ENCODE results near the gene MBTPS1.
"Not testable (repeated sequence)": the region's sequence is repeated elsewhere in the genome, so short reads cannot be mapped to it uniquely, and the experiment has no call there.

Gene MBTPS1

DNA sequence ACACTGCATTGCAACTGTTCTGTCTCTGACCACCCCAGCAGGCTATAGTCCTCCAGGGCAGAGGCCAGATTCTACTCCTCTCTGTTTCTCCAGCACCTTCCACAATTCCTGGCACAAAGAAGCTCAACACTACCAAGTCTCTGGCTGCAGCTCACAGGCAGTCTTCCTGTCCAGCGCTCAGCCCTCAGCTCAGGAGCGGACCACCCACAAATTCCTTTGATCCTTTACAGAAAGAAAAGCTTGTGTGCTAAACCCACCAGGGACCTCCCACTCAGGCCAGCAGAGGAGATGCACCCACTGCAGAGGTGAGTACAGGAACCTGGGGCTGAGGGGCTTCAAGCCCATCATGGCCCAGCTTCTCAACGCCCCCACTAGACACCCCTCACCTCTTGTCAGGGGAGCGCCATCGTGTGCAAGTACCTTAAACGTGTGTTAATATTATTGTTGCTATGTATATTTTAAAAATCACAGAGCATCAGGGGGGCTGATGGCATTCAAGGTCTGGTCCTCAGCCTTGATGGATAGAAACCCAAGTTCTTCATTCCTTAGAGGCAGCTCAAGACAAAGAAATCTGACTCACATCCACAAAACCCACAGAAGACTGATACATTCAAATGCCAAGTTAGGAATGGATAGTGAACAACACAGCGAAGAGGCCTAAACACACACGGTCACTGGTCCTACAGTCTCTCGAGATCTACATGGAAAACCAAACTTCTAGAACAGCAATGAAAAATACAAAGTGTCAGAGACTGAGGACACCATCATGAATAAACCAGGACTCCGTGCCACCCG is 19.8 kb upstream of the MBTPS1 start:
- DNase-seq: no peak

GRCh38 chr16:84132527-84133285 is 16.0 kb upstream of the MBTPS1 start:
- no peak for DNase-seq

DNA sequence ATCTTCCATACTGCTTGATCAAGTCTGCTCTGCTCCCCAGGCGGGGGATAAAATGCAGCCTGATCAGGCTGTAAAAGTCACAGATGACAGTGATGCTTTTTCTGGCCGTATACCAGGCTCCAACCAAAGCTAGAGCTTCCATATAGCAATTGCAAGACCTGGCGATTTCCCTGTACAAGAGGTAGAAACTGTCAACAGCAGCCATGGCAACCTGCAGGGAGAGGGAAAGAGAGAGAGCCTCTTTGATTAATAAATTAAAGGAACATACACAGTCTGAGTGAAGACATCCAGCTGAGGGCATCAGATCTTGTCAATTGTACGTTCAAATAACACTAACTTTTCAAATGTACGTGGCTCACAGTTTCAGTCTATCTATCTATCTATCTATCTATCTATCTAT is 14.4 kb upstream of the MBTPS1 start:
- DNase-seq: no peak

- DNase-seq: no peak
Observed at GRCh38 chr16:84124257-84125073, 7.7 kb upstream of the MBTPS1 start.

GRCh38 chr16:84121007-84121406 is 4.3 kb upstream of the MBTPS1 start:
- no peak for DNase-seq

DNA sequence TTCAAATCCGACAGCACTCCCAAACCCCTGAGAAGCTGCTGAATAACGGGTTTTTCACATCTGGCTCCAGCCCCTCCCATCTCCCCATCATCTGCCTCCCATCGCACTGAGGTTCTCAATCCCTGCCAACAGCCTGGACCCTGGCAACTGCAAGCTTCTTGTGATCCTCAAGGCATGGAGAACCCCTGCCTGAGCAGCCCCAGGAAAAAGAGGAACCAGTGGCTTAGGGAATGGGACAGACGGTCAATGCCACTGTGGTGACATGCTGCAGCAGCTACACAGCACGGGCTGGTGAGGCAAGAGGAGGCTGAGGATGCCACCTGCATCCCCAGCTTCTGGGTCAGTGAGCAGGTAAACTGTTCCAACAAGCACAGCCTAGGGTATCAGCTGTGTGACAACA is 3.3 kb upstream of the MBTPS1 start:
- no peak for DNase-seq

DNA sequence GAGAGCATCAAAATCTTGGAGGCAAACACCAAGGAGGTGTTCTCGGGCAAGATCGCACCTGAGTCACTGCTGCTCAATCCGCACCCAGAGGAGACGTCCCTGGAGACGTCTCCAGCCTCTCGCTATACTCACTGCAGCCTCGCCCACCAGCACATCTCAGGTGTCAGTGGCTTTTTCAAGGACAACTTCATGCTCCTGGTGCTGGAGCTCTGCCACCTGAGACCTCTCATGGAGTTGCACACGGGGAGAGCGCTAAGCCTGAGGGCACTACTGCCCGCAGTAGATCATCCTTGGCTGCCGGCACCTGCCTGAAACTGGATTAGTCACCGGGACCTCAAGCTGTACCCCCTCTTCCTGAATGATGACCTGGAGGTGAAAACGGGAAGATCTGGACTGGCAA is 2.6 kb upstream of the MBTPS1 start:
- no peak for DNase-seq

DNA sequence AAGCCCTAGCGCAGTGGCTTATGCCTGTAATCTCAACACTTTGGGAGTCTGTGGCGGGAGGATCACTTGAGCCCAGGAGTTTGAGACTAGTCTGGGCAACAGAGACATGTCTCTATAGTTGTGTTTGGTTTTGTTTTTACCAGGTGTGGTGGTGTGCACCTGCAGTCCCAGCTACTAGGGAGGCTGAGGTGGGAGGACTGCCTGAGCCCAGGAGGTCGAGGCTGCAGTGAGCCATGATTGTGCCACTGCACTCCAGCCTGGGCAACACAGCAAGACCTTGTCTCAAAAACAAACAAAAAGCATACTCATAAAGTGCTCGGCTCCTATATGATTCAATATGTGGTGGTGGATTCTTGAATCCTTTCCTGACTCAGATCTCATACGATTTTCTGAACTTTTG is 1.6 kb upstream of the MBTPS1 start:
- DNase-seq: not testable (repeated sequence)

DNA sequence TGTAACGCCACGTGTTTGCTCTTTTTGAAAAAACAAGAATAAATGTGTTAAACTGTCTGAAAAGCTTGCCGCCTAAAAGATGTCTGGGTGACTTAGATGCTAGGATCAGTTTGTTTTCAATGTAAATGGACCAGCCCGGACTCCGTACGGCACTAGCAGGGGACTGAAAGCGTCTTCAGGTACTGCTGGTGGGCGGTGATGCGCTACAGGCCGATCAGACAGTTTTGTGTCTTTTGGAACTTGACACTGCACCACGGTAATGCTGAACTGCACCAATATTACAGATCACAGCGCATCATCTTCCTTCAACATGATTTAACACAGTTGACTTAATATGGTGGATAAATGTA is 727 bp upstream of the MBTPS1 start:
- peak; percentile 41 for DNase-seq

- DNase-seq: peak; percentile 70
Observed at GRCh38 chr16:84115919-84116719, 623 bp downstream of the MBTPS1 start.

DNA sequence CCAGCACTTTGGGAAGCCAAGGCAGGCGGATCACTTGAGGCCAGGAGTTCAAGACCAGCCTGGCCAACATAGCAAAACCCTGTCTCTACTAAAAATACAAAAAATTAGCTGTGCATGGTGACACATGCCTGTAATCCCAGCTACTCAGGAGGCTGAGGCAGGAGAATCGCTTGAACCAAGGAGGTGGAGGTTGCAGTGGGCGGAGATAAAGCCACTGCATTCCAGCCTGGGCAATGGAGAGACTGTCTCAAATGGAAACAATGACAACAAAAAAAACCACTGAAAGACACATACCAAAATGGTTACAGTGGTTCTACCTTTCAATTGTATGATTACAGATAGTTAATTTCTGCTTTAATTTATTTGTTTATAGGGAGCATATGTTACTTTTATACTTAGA is 4.8 kb downstream of the MBTPS1 start:
- DNase-seq: not testable (repeated sequence)

- DNase-seq: no peak
Observed at GRCh38 chr16:84111525-84111924, 5.2 kb downstream of the MBTPS1 start.

DNA sequence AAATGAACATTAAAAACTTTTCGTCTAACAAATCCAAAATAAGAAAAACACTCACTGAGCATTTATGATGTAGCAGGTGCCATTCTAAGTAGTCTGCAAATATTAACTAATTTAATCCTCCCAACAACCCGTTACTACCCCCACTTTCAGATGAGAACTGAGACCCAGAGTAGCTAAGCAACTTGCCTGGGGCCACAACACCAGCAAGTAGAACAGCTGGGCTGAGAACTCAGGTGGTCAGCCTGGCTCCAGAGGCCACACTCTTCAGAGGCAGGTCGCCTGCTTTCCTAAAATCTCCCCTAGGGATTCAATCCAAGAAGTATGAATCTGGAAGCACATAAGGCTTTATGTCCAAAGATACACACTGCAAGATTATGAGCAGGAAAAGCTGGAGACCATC is 6.2 kb downstream of the MBTPS1 start:
- no peak for DNase-seq

DNA sequence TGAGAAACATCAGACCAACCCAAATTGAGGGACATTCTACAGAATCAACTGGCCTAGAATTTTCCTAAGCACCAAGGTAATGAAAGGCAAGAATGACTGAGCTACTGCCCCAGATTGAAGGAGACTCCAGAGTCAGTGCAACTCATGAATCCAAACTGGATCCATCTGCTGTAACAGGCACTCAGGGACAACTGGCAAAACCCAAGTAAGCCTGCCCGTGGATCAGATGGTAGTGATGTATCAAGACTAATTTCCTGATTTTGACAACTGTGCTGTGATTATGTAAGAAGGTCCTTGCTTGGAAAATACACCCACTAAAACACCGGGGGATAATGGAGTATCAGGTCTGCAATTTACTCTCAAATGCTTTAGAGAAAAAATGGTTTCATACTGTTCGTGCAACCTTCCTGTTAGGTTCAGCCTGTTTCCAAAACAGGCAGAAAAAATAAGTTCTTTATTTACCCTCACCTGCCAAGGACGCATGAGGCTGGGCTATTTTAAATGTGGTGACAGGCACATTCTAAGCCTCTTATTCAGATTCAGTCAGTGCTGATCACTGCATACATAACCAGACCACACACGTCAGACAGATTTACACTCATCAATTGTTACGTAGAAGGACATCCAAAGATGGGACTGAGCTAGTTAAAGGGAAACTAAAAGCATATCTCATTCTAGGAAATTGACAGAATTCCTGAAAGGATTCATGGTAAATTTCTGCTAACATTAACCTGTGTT is 7.0 kb downstream of the MBTPS1 start:
- no peak for DNase-seq

DNA sequence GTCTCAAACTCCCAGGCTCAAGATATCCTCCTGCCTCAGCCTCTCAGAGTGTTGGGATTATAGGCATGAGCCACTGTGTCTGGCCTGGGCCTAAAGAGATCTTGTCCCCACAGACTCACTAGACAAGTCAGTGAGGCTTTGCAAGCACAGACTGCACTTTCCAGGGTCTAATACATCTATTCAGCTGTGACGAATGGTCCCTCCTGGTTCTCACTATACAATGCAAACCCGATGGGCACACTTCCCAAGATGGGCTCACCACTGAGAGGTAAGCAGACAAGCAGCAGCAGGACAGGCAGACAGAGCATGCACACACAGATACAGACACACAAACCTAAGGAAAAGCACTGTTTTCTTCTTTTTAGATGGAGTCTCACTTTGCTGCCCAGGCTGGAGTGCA is 8.8 kb downstream of the MBTPS1 start:
- DNase-seq: no peak

DNA sequence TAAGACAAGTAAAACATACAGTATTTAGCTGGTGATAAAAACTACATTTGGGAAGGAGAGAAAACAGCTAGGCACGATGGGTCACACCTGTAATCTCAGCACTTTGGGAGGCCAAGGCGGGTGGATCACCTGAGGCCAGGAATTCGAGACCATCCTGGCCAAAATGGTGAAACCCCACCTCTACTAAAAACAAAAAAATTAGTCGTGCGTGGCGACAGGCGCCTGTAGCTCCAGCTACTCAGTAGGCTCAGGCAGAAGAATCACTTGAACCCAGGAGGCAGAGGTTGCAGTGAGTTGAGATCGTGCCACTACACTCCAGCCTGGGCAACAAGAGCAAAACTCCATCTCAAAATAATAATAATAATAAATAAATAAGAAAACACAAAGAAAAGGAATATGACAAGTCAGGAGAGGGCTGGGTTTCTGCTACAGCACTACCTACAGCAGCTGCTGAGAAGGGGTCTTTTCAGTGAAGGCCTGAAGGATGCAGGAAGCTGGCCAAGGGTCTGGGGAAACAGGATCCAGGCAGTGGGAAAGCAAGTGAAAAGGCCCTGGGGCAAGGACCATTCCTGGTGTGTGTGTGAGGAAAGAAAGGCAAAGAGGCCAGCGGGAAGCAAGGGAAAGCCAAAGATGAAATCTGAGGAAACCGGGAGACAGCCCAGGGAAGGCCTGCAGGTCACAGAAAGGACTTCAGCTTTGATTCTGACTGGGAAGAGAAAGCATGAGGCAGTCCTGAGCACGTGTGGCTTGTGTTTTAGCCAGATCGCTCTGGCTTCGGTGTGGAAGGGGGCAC is 10.6 kb downstream of the MBTPS1 start:
- DNase-seq: no peak

DNA sequence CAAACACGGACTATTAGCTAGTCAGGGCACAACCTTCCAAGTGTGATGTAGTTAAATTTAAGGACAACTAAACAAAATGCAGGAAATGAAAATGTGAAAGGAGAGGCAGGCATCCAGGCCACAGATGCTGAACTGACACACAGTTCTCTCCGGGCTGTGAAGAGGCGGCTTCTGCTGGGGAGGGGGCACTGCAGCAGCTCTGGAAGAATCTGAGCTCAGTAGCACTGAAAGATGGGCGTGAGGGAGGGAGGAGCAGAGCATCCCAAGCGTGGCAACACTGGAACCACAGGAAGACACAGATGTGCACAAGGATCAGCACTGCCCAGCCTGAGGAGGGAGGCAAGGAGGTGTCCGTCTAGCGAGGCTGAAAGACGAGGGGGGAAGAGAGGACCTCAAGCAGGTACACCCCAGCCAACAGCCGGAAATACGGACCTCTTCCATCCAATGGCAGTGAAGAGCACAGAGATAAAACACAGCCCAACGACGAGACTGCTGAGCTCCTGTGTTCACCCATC is 11.4 kb downstream of the MBTPS1 start:
- no peak for DNase-seq

DNA sequence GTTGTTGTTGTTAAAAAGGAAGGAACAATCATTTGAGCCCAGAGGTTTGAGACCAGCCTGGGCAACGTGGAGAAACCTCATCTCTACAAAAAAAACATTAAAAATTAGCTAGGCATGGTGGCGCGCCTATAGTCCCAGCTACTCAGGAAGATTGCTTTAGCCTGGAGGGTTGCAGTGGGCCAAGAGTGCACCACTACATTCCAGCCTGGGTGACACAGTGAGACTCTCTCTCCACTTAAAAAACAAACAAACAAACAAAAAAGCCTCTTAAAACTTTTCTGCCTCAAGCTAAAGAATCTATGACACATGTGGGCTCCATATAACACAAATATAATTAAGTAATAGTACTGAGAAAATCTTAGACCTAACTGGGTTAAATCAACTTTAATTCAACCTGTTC is 12.5 kb downstream of the MBTPS1 start:
- no peak for DNase-seq

DNA sequence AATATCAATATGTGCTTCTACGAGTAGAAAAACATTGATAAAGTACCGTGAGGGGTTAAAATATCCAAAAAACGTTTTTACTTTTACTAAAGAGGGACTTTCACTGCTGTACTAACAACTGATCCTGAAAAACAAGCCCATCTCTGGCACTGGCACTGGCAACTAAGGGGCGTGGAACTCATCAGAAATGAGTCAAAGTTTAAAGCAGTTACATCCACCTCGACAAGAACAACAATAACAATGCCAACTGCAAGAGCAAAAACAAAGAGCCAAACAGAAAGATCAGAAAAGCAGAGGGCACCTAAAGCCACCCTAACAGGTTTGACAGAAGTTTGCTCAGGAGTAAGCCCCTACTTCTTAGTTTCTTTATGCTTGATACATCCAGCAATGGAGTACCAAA is 13.1 kb downstream of the MBTPS1 start:
- no peak for DNase-seq

GRCh38 chr16:84098939-84099338 is 17.8 kb downstream of the MBTPS1 start:
- no peak for DNase-seq

GRCh38 chr16:84096447-84097005 is 20.2 kb downstream of the MBTPS1 start:
- DNase-seq: no peak

Data from CD4-positive, alpha-beta T cell treated with Interleukin-6 for 4 hours (primary cell).